ENCODE measurements around the gene PGA4.
"Not testable (repeated sequence)": the region's sequence is repeated elsewhere in the genome, so short reads cannot be mapped to it uniquely, and the experiment has no call there.

- TF ChIP-seq, protein P1, sequence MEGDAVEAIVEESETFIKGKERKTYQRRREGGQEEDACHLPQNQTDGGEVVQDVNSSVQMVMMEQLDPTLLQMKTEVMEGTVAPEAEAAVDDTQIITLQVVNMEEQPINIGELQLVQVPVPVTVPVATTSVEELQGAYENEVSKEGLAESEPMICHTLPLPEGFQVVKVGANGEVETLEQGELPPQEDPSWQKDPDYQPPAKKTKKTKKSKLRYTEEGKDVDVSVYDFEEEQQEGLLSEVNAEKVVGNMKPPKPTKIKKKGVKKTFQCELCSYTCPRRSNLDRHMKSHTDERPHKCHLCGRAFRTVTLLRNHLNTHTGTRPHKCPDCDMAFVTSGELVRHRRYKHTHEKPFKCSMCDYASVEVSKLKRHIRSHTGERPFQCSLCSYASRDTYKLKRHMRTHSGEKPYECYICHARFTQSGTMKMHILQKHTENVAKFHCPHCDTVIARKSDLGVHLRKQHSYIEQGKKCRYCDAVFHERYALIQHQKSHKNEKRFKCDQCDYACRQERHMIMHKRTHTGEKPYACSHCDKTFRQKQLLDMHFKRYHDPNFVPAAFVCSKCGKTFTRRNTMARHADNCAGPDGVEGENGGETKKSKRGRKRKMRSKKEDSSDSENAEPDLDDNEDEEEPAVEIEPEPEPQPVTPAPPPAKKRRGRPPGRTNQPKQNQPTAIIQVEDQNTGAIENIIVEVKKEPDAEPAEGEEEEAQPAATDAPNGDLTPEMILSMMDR (IDR thresholded peaks at IDR 0.05; ENCODE audit: borderline replicate concordance, extremely low read depth, low read length, poor library complexity, severe bottlenecking): not testable (repeated sequence)
- not testable (repeated sequence) for TF ChIP-seq EZH2 (IDR thresholded peaks at IDR 0.05; ENCODE audit: borderline replicate concordance, low read depth, low read length, severe bottlenecking)
Observed at GRCh38 chr11:61212202-61212601, 9.9 kb upstream of the PGA4 start.
